Measurements from ENCODE around the gene NAGLU. TPM values are rescaled to one million over a fixed set of nuclear protein-coding genes. Genes with fewer than 3 reads are reported as not detected.
"Not testable (repeated sequence)": the region's sequence is repeated elsewhere in the genome, so short reads cannot be mapped to it uniquely, and the experiment has no call there.

Gene NAGLU
- total RNA-seq, 4 donors from 2014 or later = 27.8 to 36.6 (median 31.8) TPM

DNA sequence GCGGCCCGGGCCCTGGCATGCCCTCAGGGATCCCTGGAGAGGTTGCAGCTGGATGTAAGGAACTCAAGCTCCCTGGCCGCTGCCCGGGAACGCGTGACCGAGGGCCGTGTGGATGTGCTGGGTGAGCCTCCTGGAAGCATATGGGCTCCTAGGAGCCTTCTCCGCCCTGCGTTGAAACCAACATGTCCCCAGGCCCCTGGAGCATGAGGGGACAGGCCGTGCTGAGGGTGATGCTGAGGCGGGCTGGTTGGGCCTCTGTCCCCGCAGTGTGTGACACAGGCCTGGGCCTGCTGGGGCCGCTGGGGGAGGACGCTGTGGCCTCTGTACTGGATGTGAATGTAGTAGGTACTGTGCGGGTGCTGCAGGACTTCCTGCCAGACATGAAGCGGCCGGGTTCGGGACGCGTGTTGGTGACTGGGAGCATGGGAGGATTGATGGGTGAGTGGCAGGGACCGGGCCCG is 11.0 kb downstream of the NAGLU start:
- no peaks in the 10 kb centered on the region for H3K9me3 ChIP-seq
- WGBS = 93% methylated on average over 19 of the region's 23 CpGs
- peaks cover 6 to 34% (median 31%) of the 10 kb centered on the region in 4 donors for H3K36me3 ChIP-seq
- TF ChIP-seq POLR2A (IDR thresholded peaks at IDR 0.05; ENCODE audit: low read depth) = no peak
- no peak for TF ChIP-seq POLR2AphosphoS5 (IDR thresholded peaks at IDR 0.05)
- TF ChIP-seq, protein P1, sequence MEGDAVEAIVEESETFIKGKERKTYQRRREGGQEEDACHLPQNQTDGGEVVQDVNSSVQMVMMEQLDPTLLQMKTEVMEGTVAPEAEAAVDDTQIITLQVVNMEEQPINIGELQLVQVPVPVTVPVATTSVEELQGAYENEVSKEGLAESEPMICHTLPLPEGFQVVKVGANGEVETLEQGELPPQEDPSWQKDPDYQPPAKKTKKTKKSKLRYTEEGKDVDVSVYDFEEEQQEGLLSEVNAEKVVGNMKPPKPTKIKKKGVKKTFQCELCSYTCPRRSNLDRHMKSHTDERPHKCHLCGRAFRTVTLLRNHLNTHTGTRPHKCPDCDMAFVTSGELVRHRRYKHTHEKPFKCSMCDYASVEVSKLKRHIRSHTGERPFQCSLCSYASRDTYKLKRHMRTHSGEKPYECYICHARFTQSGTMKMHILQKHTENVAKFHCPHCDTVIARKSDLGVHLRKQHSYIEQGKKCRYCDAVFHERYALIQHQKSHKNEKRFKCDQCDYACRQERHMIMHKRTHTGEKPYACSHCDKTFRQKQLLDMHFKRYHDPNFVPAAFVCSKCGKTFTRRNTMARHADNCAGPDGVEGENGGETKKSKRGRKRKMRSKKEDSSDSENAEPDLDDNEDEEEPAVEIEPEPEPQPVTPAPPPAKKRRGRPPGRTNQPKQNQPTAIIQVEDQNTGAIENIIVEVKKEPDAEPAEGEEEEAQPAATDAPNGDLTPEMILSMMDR (IDR thresholded peaks at IDR 0.05) = no peak
- no peak for TF ChIP-seq EP300 (IDR thresholded peaks at IDR 0.05)
- H3K27ac ChIP-seq (replicated peaks in 1 of 4) = no peak overlapping the region
- peaks cover 0 to 8% (median 2%) of the 10 kb centered on the region in 4 donors for H3K27me3 ChIP-seq
- intact Hi-C loops (cut with DNase I) = no loop called here
- peaks cover 13 to 16% (median 14%) of the 10 kb centered on the region in 4 donors for H3K4me1 ChIP-seq
- no peak for DNase-seq (ENCODE audit: extremely low spot score)
- H3K4me3 ChIP-seq = no peak overlapping the region

DNA sequence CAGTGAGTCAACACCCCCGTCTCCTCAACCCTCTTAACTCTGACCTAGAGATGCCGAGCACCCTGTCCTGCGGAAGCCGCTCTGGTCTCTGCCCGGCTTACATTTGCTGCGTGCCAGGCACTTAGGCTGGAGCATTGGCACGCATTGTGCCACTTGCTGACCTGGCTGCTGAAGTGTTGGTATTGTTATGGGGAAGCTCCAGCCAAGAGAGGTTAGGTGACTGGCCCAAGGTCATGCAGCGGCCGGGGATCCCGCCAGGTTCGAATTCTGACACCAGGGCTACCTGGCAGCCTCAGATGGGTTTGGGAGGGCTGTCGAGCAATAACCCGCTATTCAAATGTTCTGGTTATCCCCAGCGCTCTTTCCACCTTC is 11.6 kb downstream of the NAGLU start:
- DNase-seq (ENCODE audit: extremely low spot score) = no peak
- Histone ChIP-seq H3K4me3 (peak overlapping the region in 1 of 4 donors; percentile 51), H3K4me1 (peaks cover 16 to 22% (median 17%) of the 10 kb centered on the region in 4 donors), H3K36me3 (peaks cover under 1 to 31% (median 25%) of the 10 kb centered on the region in 4 donors), H3K27me3 (peaks cover 0 to 8% (median 2%) of the 10 kb centered on the region in 4 donors), H3K9me3 (no peaks in the 10 kb centered on the region), H3K27ac (replicated peaks in 1 of 4) (no peak overlapping the region)
- TF ChIP-seq EP300 (IDR thresholded peaks at IDR 0.05) = no peak
- TF ChIP-seq POLR2AphosphoS5 (IDR thresholded peaks at IDR 0.05) = no peak
- no peak for TF ChIP-seq POLR2A (IDR thresholded peaks at IDR 0.05; ENCODE audit: low read depth)
- TF ChIP-seq, protein P1 (IDR thresholded peaks at IDR 0.05) = no peak
- intact Hi-C loops (cut with DNase I) = no loop called here
- 88% methylated on average over 14 of the region's 14 CpGs for whole genome bisulfite sequencing

DNA sequence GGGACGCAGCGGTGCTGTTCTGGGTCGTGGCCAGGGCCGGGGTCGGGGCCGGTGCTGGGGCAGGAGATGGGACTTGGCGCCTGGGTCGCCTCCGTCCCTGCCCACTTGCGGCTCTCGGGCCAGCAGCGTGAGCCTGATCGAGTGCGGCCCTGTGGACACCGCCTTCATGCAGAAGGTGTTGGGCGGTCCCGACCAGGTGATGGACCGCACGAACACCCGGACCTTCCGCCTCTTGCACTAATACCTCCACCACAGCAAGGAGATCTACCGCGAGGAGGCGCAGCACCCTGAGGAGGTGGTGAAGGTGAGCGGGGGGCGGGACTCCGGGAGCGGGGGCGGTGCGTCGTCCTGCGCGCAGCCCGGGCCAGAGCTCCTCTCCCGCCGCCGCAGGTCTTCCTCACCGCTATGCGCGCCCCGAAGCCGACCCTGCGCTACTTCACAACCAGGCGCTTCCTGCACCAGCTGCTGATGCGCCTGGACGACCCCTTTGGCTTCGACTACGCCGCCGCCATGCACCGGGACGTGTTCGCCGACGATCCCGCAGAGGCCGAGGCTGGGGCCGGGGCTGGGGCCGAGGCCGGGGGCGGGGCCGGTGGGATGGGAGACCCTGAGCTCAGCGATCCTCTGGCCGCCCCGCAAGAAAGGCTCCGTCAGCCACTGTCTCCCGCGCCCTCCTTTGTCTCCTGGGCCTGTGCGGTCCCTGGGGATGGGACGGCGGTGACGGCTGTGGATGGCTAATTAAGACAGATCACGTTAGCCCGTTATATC is 12.2 kb downstream of the NAGLU start:
- Histone ChIP-seq H3K27me3 (peaks cover 0 to 8% (median 2%) of the 10 kb centered on the region in 4 donors), H3K4me3 (peak overlapping the region; percentile 38 to 51 (median 42)), H3K36me3 (peaks cover 0 to 31% (median 22%) of the 10 kb centered on the region in 4 donors), H3K4me1 (peaks cover 16 to 27% (median 23%) of the 10 kb centered on the region in 4 donors), H3K9me3 (no peaks in the 10 kb centered on the region), H3K27ac (replicated peaks in 1 of 4) (no peak overlapping the region)
- WGBS = 36% methylated on average over 52 of the region's 74 CpGs
- intact Hi-C loops (cut with DNase I) = no loop called here
- TF ChIP-seq EP300 (IDR thresholded peaks at IDR 0.05) (no peak), POLR2AphosphoS5 (IDR thresholded peaks at IDR 0.05) (peak; percentile 9 to 14), POLR2A (IDR thresholded peaks at IDR 0.05; ENCODE audit: low read depth) (no peak)
- TF ChIP-seq, protein P1 (IDR thresholded peaks at IDR 0.05) = peak in 2 of 3 experiments; percentile 16 to 38
- no peak for DNase-seq (ENCODE audit: extremely low spot score)

DNA sequence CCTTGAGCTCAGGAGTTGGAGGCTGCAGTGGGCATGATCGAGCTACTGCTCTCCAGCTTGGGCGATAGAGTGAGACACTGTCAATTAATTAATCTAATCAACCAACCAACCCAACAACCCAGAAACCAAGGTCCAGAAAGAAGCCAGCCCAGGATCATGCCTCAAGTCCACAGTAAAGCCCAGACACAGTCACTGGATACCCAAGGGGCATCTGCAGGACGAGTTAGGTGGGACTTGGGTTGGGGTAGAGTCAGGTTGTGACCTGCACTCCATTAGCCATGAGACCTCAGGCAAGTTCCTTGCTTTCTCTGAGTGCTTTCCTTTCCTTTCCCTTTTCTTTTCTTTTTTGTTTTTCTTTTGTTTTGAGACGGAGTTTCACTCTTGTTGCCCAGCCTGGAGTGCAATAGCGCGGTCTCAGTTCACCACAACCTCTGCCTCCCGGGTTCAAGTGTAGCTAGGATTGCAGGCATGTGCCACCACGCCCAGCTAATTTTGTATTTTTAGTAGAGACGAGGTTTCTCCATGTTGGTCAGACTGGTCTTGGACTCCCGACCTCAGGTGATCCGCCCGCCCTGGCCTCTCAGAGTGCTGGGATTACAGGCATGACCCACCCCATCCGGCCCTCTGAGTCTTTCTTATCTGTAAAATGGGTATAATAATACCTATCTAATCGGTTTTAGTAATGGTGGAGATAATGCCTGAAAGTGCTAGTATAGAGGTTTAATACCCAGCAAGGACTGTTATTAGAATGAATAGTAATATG is 13.1 kb downstream of the NAGLU start:
- Histone ChIP-seq H3K9me3 (no peaks in the 10 kb centered on the region), H3K27me3 (peaks cover 0 to 8% (median 2%) of the 10 kb centered on the region in 4 donors), H3K27ac (replicated peaks in 1 of 4) (no peak overlapping the region), H3K36me3 (peaks cover 0 to 23% (median 14%) of the 10 kb centered on the region in 4 donors), H3K4me3 (no peak overlapping the region), H3K4me1 (peaks cover 24 to 37% (median 32%) of the 10 kb centered on the region in 4 donors)
- TF ChIP-seq, protein P1 (IDR thresholded peaks at IDR 0.05) = no peak
- TF ChIP-seq POLR2AphosphoS5 (IDR thresholded peaks at IDR 0.05) = no peak
- no peak for TF ChIP-seq POLR2A (IDR thresholded peaks at IDR 0.05; ENCODE audit: low read depth)
- TF ChIP-seq EP300 (IDR thresholded peaks at IDR 0.05) = no peak
- WGBS = 84% methylated on average over 14 of the region's 14 CpGs
- DNase-seq (ENCODE audit: extremely low spot score) = no peak
- intact Hi-C loops (cut with DNase I) = no loop called here

DNA sequence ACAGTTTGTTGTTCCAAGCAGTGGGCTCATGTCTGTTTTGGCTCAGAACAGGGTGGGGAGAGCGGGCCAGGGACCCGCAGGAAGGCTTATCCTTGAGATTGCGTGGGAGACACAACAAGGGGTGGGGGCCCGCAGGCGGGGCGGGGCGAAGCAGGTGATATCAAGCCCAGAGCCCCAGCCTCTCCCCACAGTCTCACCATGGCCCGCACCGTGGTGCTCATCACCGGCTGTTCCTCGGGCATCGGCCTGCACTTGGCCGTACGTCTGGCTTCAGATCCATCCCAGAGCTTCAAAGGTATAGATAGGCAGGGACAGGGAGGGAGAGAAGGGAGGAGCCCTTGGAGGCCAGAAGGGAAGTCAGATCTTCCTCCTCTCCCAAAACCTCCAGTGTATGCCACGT is 16.7 kb downstream of the NAGLU start, which contains the start of gene HSD17B1:
Gene HSD17B1 (plus strand): TSS at position 188 of the 400 bp plus-strand sequence. CDS start 11 bp downstream, at position 199.
- peaks cover 27 to 56% (median 44%) of the 10 kb centered on the region in 4 donors for H3K4me1 ChIP-seq
- H3K27me3 ChIP-seq; DNase-seq (ENCODE audit: extremely low spot score); H3K9me3 ChIP-seq; intact Hi-C loops (cut with DNase I): not testable (repeated sequence)
- WGBS = 85% methylated on average over 4 of the region's 15 CpGs
- peak within 1 kb of the TSS in 3 of 4 donors; percentile 83 to 91 (median 90) for H3K27ac ChIP-seq (replicated peaks in 1 of 4)
- H3K36me3 ChIP-seq = peaks cover 0 to 15% (median 9%) of the 10 kb centered on the region in 4 donors
- H3K4me3 ChIP-seq = peak within 1 kb of the TSS; percentile 77 to 90 (median 88)
